Ovary (tissue), 9 donors: ENCODE results near the gene BIN1. TPM values are rescaled to one million over a fixed set of nuclear protein-coding genes. Genes with fewer than 3 reads are reported as not detected.

ENCODE experiments used
- DNase-seq, 5 donors: peaks; one replicate each; pipeline ENCODE4 v3.0.0-alpha.2; 2019 to 2020
- H3K27ac ChIP-seq, 2 donors: fragments of 200-600 bp; one replicate each; pipeline versions ENCODE4 v1.5.1 to v1.8.0; 2019 to 2022
- H3K27me3 ChIP-seq: fragments of 200-600 bp; one replicate; pipeline ENCODE4 v1.8.0; 2022
- H3K36me3 ChIP-seq: fragments of 200-600 bp; sonication (generic); one replicate; pipeline ENCODE4 v1.5.1; 2019
- H3K4me1 ChIP-seq: one replicate; pipeline ENCODE4 v1.8.1; 2013; ENCODE audit warnings: mild to moderate bottlenecking, moderate library complexity; ENCODE audit not compliant: insufficient read depth
- H3K4me3 ChIP-seq: fragments of 200-600 bp; sonication (generic); one replicate; pipeline ENCODE4 v1.5.1; 2017
- H3K9me3 ChIP-seq, 2 donors: fragments of 200-600 bp in 1 of 2; sonication (generic) in 1 of 2; one replicate each; pipeline versions ENCODE4 v1.5.1 to v1.8.1; 2013 to 2019; ENCODE audit warnings: mild to moderate bottlenecking in 1 of 2, moderate library complexity in 1 of 2
- EP300 ChIP-seq: sonication (generic); formaldehyde crosslinking; IDR thresholded peaks from one replicate; pipeline ENCODE4 v1.6.1; 2017; ENCODE audit warnings: antibody characterized with exemption
- POLR2A ChIP-seq: fragments of 450-650 bp; IDR thresholded peaks from one replicate; pipeline ENCODE4 v1.6.1; 2017; ENCODE audit warnings: antibody characterized with exemption, mild to moderate bottlenecking, moderate library complexity
- WGBS, 3 donors: extraction: QIAGEN DNeasy Blood & Tissue Kit in 1 of 3; methylation state at CpG; one replicate each; pipeline versions ENCODE4 v1.1.5 to v1.1.7; 2013 to 2017; 5-methylcytosine and 5-hydroxymethylcytosine counted together
- intact Hi-C, 4 donors: fragments of 100-400 bp; cut with DNase I; formaldehyde crosslinking; loops; one replicate each; pipeline versions ENCODE4 v1.11.0 to v1.15.1; 2022 to 2023
- polyA plus RNA-seq, 2 donors: library from polyadenylated mRNA; stranded (reverse); fragments of 200-250 nt in 1 of 2; fragments of 350-450 nt in 1 of 2; fragmentation: Illumina TruSeq in 1 of 2; extraction: RNeasy Lipid Tissue Mini Kit (QIAGEN cat#74804) in 1 of 2; gene quantifications; one replicate each; pipeline ENCODE4 v1.2.3, GENCODE V29; 2013 to 2014
- total RNA-seq, 7 donors: library from RNA; depleted of rRNA in 2 of 7; stranded (reverse); fragments of >200 nt in 2 of 7; fragmentation: NEBNext Ultra II Directional in 3 of 7; extraction: Animal tissue kit (Norgen Biotek cat#: 25700) in 3 of 7; gene quantifications; one replicate each; pipeline versions ENCODE4 v1.1.0 to v1.2.4, GENCODE V29; 2016 to 2023
- TF ChIP-seq, protein P1 (sequence below), 3 donors: fragments of 450-650 bp in 2 of 3; fragments of 200-600 bp in 1 of 3; IDR thresholded peaks; one replicate each; pipeline versions ENCODE4 v1.5.1 to v1.8.0; 2016 to 2022; ENCODE audit warnings: antibody characterized with exemption in 3 of 3, mild to moderate bottlenecking in 1 of 3
- donor health status: DM: no; HTN: no; CAD: no; lungs with moderate emphysema.
- donor health status: DM: no; HTN: no; CAD: no.
- donor health status: Bipolar disorder and iron deficiency.
- donor health status: DM: yes; HTN: yes; CAD: no.
- donor health status: DM: no; HTN: no; CAD: no.
- donor health status: DM: yes; HTN: yes; CAD: no.

BIN1 gene
- total and polyA plus RNA-seq, 9 donors, result 16.7 to 77.3 (median 54.0) TPM

DNA sequence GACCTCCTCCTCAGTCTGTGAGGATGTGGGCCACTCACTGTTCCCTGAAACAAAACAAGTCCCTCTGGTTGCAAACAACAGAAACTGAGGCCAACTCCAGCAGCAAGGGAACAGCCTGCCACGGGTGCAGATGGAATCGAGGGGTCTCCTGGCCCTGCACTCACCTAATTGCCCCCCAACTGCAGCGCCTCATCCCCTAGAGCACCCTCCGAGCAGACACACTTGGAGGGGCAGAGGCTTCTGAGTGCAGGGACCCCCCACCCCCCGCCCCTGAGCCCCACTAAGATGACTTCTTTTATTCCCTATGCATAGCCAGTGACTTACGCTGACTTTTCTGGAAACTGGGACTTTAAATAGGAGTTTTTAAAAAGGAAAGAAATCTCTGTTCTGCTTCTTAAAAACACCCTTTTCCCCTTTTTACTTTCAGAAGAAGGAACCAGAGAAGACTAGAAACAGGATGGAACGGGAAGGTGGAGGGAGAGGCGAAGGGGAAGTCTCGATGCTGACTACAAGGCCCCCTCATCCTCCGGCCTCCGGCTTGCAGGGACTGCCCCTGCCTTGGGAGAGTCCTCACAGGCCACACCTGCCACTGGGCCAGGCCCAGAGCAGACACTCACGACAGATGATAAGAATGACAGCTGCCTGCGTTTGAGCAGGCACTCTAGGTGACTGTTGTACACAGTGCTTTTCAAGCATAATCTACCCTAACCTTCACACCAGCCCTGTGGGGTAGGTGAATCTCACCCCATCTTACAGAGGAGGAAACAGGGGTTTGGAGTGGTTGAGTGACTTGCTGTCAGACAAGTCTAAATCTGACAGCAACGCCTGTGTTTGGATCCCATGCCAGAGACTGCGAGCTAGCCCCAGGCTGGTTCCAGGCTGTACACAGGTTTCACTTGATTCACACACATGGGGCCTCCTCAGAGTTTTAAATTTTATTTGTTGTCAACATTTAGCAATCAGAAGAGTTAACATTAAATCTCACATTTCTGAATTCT is 28.2 kb upstream of the BIN1 start:
- Histone ChIP-seq H3K4me3 (no peak overlapping the region), H3K27me3 (no peaks in the 10 kb centered on the region), H3K27ac (no peak overlapping the region), H3K4me1 (no peaks in the 10 kb centered on the region), H3K9me3 (no peaks in the 10 kb centered on the region), H3K36me3 (no peaks in the 10 kb centered on the region)
- DNase-seq, result no peak
- TF ChIP-seq POLR2A, result no peak
- TF ChIP-seq, protein P1, sequence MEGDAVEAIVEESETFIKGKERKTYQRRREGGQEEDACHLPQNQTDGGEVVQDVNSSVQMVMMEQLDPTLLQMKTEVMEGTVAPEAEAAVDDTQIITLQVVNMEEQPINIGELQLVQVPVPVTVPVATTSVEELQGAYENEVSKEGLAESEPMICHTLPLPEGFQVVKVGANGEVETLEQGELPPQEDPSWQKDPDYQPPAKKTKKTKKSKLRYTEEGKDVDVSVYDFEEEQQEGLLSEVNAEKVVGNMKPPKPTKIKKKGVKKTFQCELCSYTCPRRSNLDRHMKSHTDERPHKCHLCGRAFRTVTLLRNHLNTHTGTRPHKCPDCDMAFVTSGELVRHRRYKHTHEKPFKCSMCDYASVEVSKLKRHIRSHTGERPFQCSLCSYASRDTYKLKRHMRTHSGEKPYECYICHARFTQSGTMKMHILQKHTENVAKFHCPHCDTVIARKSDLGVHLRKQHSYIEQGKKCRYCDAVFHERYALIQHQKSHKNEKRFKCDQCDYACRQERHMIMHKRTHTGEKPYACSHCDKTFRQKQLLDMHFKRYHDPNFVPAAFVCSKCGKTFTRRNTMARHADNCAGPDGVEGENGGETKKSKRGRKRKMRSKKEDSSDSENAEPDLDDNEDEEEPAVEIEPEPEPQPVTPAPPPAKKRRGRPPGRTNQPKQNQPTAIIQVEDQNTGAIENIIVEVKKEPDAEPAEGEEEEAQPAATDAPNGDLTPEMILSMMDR (IDR thresholded peaks at IDR 0.05), result no peak
- TF ChIP-seq EP300, result no peak
- intact Hi-C loops, result no loop called here
- WGBS, 3 donors, result 85 to 91% (median 88%) methylated on average over 15 of the region's 15 CpGs

DNA sequence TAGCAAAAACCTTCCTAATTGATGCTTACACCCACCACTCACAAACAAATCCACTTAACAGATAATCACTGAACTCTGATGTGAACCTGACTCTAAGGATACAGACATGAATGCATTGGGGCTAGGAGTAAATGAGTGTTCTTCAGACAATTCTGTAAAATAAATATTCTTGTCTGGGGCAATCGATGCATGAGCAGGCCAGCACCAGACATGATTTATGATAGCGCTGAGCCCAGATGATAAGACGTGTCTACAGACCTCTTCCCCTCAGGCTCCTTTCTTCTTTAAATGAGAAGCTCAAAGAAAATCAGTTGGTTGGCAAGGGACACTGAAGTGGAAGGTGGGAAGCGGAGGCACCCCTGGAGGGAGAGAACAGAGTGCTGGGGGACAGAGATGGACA is 27.3 kb upstream of the BIN1 start:
- Histone ChIP-seq H3K36me3 (no peaks in the 10 kb centered on the region), H3K27ac (no peak overlapping the region), H3K9me3 (no peaks in the 10 kb centered on the region), H3K4me3 (no peak overlapping the region), H3K27me3 (no peaks in the 10 kb centered on the region), H3K4me1 (no peaks in the 10 kb centered on the region)
- TF ChIP-seq, protein P1 (IDR thresholded peaks at IDR 0.05), result no peak
- no peak for TF ChIP-seq POLR2A
- no peak for TF ChIP-seq EP300
- DNase-seq, result no peak
- intact Hi-C loops, result no loop called here
- 77 to 85% (median 79%) methylated on average over 4 of the region's 4 CpGs for WGBS, 3 donors

DNA sequence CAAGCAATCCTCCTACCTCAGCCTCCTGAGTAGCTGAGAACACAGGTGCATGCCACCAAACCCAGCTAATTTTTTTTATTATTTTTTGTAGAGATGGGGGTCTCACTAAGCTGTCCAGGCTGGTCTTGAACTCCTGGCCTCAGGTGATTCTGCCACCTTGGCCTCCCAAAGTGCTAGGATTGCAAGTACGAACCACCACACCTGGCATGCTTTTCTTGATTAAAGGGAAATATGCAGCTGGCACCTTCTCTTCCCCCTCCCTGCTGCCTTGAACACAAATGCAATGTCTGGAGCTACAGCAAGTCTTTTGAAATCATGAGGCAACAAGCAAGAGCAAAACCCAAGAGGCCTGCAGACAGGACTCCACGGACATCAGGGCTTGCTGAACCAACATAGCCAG is 26.8 kb upstream of the BIN1 start:
- 95 to 98% (median 98%) methylated on average over 2 of the region's 2 CpGs for WGBS, 3 donors
- TF ChIP-seq, protein P1 (IDR thresholded peaks at IDR 0.05), result no peak
- no peak for TF ChIP-seq EP300
- no peak for TF ChIP-seq POLR2A
- Histone ChIP-seq H3K9me3 (no peaks in the 10 kb centered on the region), H3K4me3 (no peak overlapping the region), H3K27ac (no peak overlapping the region), H3K27me3 (no peaks in the 10 kb centered on the region), H3K36me3 (no peaks in the 10 kb centered on the region), H3K4me1 (no peaks in the 10 kb centered on the region)
- intact Hi-C loops, result no loop called here
- DNase-seq, result no peak

DNA sequence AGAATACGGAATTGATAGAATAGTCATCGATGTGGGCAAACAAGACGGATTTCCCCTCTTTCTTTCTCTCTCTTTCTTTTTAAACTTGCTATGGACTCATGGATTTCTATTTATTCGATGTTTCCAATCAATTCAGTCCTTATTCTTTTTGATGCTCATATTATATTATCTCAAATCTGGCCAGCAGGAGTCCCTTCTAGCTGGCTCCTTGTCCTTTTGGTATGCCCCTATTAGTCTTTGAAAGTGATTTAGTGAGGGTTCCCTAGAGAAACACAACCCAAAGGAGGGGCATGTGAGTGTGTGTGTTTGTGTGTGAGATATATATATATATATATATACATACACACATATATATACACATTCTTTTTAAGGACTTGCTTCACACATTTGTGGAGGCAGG is 23.5 kb upstream of the BIN1 start:
- intact Hi-C loops, result no loop called here
- TF ChIP-seq POLR2A, result no peak
- no peak for TF ChIP-seq EP300
- TF ChIP-seq, protein P1 (IDR thresholded peaks at IDR 0.05), result no peak

More for the DNA sequence above, 23.5 kb upstream of the BIN1 start:
- Histone ChIP-seq H3K27ac (no peak overlapping the region), H3K27me3 (no peaks in the 10 kb centered on the region), H3K36me3 (no peaks in the 10 kb centered on the region), H3K4me3 (no peak overlapping the region), H3K9me3 (no peaks in the 10 kb centered on the region), H3K4me1 (no peaks in the 10 kb centered on the region)
- 84 to 96% (median 85%) methylated on average over 4 of the region's 4 CpGs for WGBS, 3 donors
- no peak for DNase-seq
